Fibroblast of skin of abdomen (primary cell): ENCODE results near the gene ENTPD5. TPM values are rescaled to one million over a fixed set of nuclear protein-coding genes. Genes with fewer than 3 reads are reported as not detected.

Experiments
- DNase-seq: peaks from one replicate; pipeline ENCODE4 v3.0.0-alpha.2; 2013
- polyA plus RNA-seq, 2 experiments: library from polyadenylated mRNA; unstranded; fragments of 120-200 nt; gene quantifications; one replicate each; pipeline ENCODE4 v1.2.1, GENCODE V29; 2013; ENCODE audit not compliant: insufficient read length in 2 of 2

The ENTPD5 gene, protein sequence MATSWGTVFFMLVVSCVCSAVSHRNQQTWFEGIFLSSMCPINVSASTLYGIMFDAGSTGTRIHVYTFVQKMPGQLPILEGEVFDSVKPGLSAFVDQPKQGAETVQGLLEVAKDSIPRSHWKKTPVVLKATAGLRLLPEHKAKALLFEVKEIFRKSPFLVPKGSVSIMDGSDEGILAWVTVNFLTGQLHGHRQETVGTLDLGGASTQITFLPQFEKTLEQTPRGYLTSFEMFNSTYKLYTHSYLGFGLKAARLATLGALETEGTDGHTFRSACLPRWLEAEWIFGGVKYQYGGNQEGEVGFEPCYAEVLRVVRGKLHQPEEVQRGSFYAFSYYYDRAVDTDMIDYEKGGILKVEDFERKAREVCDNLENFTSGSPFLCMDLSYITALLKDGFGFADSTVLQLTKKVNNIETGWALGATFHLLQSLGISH
- polyA plus RNA-seq (2013, experiment 1 of 2; ENCODE audit: insufficient read length): 11.2 TPM
- 10.9 TPM for polyA plus RNA-seq (2013, experiment 2 of 2; ENCODE audit: insufficient read length)

DNA sequence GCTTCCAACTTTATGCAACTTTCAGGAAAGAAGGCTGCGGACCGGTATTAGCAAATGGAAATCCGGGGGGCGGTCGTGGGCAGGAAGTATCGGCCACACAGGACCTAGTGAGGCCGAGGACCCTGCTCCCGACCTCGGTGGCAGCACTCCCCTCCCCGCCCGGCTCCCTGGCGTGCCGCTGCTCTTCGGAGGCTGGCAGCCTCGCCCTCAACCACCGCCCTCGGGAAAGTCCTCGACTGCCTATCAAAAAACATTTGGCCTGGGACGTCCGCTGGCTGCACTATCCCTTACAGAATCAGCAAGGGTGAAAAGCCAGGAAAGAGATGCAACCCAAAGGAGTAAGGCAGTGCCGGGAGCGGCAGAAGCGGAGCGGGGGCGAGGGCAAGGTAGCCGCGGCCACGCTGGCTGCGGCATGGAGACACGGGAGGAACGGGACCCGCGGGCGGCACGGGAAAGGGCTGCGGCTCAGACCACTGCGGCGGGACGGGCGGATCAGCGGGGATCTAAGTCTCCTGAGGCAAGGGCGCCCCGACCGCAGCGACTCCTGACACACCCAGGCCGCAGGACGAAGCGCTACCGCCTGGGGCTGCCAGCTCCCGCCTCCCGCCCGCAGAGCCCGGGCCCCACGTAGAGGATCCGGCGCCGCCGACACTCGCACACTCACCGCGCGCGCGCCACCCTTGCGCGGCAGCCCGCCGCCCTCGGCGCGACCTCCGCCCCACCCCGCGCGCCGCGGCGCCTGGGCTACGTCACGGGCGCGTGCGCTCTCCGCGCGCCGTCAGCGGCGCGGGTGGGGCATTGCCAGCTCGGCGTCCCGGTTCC is at the start of gene ENTPD5, which contains the start of gene BBOF1:
TSS of gene ENTPD5 (minus strand) at position 703 of the 822 bp plus-strand sequence. CDS start 31,186 bp downstream, outside the sequence.
TSS of gene BBOF1 (plus strand) at position 764 of the 822 bp plus-strand sequence. CDS start 130 bp downstream, outside the sequence.
- DNase-seq: peak; percentile 89

DNA sequence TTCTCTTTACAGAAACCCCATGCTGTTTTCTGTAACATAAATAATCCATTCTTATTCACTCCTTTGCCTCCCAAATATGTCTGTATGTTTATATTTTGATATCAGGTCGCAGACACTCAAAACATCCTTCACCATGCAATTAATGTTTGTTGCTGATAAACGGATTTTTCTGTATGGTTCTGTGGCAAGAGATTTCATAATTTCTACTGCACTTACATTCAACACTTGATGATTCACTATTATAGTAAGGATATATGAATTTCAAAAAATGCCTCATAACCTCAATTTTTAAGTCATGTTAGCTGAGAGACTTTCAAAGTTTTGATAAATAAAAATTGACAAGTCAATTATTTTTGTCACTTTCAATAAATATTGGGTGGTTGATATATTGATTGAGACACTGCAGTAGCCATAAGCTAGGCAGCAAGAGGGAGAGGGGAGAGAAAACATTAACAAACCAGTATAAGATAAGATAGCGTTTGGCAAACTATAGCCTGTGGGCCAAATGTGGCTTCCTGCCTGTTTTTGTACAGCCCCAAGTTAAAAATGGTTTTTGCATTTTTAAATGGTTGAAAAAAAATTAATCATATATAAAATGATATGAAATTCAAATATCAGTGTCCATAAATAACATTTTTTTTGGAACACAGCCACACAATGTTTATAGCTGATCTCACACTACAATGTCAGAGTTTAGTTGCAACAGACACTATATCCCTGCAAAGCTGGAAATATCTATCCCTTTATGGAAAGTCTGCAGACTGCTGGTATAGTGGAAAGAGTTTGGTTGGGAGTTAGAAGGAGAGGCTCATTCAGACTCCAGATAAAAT is 46.9 kb upstream of the ENTPD5 start:
- DNase-seq: no peak

DNA sequence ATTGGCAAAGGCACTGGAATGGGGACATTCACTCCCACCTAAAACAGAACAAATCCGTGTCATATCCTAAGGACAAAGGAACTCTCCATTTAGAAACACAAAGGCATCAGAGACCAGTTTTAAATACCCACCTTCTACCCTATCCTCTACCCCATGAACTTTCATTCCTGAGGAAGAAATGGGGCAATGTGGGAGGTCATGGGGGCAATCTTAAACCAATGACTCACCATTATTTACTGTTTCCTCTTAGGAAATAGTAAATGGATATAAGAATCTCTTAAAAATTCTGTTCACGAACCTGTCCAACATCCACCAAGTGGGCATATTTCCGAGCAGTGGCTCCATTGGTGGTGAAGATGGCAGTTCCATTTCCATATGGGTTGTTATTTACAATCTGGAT is 45.8 kb upstream of the ENTPD5 start:
- no peak for DNase-seq

DNA sequence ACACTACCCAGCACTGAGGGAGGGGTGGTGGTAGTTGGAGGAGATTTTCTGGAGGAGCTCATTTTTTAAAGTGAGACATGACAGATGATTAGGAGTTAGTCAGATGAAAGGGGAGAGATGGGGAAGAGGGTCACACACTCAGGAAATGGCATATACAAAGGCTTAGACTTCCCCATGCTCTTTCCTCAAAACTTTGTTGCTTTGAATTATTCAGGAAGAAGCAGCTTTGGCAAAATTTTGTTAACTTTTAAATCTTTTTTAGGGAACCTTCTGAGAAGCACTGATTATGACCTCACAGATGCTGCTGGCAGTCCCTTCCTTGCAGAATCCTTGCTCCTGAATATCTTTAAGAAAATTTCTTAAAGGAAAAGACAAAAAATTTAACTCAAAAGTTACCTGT is 45.3 kb upstream of the ENTPD5 start:
- no peak for DNase-seq

DNA sequence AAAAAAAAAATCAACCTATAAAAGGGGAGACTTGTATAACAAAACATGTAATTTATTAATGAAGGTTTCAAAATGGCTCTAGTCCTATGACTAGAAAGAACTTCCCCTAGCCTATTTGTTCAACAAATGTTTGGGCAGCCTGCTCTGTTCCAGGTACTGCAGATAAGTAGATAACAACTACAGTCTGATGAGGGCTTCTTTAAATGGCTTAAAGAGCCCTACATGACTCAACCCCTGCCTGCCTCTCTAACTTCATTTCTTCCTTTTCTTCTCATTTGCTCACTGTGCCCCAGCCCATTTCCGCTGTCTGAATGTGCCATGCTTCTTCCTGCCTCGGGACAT is 43.7 kb upstream of the ENTPD5 start:
- DNase-seq: no peak

DNA sequence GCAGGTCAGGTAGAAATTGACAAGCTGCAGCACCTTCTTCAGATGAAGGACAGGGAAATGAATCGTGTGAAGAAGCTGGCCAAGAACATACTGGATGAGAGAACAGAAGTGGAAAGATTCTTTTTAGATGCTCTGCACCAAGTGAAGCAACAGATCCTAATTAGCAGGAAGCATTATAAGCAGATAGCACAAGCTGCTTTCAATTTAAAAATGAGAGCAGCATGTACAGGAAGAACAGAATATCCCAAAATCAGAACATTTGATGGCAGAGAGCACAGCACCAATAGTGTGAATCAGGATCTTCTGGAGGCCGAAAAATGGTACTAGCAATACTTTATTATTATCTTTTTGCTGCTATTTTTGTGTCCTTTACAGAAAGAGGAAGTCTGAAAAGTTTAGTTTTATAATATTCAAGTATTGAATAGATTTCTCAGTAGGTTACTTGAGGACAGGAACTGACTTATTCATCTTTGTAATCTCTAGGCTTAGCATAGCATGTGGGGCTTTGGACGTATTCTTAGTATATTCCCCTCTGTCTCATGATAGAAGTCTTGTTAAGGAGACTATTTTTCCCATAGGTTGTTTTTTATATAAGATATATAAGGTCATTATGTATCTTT is 30.9 kb upstream of the ENTPD5 start:
- DNase-seq: no peak

DNA sequence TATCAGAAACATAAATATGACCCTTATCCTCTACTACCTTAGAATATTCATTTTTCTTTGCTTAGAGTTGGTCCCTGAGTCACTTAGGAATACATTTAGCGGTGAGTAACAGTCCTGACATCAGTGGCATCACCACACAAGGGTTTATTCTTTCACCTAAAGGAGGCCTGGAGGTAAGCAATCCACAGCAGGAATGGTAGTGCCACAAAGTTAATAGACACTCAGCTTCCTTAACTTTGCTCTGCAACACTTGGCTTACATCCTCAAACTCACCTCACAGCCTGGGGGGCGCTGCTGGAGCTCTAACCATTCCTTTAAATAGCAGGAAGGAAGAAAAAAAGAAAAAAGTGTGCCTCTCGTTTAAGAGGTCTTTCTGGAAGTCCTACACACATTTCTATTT is 29.2 kb upstream of the ENTPD5 start:
- no peak for DNase-seq

DNA sequence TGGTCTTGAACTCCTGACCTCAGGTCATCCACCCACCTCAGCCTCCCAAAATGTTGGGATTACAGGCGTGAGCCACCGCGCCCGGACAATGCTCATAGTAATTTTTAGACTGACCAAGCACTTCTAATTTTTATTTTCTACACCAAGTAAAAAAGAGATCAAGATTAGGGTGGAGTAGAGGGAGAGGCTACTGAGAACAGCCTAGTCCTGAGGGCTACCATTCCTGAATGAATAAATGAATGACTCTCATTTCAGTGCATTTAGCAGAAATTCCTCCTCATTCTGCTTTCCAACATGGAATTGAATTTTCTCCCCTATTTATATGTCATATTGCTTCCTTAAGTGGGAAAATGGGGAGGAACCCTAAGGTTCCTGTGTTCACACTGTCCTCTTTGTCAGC is 26.4 kb upstream of the ENTPD5 start:
- no peak for DNase-seq

DNA sequence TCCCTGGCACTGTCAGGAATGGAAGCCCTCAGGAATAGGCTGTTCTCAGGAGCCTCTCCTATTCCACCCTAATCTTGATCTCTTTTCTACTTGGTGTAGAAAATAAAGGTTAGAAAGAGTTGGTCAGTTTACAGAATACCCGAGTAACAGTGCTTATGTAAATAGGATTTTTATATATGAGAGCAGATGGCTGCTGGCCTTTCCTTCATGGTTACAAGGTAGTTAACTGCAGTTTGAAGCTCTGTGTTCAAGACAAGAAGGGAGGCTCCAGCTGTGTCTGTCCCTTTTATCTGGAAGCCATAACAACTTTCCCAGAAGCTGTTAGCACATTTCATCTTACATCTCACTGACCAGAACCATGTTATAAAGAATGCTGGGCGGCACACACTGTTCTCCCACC is 23.2 kb upstream of the ENTPD5 start:
- DNase-seq: no peak

DNA sequence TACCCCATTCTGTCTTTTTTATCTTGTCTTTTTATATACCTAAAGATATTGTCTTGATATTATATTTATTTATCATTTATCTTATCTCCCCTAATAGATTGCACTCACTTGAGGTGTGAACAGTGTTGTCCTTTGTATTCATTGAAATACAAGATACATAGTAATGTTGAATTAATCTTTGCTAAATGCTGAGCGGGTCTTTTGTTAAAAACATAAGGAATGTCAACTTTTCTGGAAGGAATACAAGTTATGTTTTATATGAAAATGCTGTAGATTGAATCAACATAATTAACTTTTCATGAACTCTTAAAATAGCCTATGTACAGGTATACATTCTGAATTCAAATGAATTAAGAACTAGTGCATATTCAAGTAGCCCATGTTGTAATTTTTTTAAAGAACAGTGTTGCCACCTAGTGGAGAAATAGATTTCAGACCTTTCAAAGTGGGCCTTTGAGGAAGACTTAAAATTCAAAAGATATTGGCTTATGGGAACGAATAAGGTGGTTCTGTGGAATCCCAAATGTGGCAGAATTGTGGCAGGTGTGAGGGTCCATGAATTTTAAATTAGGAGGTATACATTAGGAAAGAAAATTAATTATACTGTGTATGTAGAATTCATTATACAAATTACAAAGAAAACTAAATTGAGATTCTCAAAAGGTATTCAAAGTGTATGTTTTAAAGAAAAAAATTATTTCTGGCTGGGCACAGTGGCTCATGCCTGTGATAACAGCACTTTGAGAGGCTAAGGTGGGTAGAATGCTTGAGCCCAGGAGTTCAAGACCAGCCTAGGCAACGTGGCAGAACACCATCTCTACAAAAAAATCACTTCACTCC is 19.2 kb upstream of the ENTPD5 start:
- DNase-seq: peak; percentile 49

DNA sequence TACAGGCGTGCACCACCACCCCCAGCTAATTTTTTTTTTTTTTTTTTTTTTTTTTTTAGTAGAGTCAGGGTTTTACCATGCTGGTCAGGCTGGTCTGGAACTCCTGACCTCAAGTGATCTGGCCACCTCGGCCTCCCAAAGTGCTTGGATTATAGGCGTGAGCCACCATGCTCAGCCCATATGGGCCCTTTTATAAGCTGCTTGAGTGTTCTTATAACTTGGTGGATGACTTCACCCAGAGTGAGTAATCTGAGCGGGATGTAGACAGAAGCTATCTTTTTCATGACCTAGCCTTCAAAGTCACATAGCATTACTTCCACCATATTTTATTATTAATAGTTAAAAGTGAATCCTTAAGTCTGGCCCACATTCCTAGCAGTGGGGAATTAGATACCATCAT is 16.5 kb upstream of the ENTPD5 start:
- peak; percentile 48 for DNase-seq

DNA sequence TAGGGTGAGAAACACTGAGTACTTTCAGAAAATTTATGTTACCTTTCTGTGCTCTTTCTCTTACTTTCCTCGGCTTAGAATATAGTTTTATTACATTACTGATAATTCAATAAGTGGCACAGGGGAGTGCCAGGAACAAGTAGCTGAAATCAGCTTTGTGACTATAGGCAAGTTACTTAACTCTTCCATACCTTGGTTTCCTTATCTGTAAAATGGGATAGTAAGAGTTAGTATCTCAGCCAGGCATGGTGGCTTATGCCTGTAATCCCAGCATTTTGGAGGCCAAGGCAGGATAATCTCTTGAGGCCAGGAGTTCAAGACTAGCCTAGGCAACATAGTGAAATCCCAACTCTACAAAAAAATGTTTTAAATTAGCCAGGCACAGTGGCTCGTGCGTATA is 15.5 kb upstream of the ENTPD5 start:
- no peak for DNase-seq

DNA sequence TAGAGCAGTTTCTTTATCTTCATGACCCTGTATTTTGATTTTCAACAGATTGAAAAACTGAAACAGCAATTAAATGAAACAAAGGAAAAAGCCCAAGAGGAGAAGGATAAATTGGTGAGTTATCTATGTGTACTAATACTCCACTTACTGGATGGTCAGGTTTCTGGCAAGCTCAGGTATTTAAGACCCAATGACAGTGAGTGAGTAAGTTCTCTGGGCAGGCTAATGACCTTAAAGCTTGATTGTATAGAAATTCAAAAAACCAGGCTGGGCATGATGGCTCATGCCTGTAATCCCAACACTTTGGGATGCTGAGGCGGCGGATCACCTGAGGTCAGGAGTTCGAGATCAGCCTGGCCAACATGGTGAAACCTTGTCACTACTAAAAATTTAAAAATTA is 10.0 kb upstream of the ENTPD5 start:
- no peak for DNase-seq

DNA sequence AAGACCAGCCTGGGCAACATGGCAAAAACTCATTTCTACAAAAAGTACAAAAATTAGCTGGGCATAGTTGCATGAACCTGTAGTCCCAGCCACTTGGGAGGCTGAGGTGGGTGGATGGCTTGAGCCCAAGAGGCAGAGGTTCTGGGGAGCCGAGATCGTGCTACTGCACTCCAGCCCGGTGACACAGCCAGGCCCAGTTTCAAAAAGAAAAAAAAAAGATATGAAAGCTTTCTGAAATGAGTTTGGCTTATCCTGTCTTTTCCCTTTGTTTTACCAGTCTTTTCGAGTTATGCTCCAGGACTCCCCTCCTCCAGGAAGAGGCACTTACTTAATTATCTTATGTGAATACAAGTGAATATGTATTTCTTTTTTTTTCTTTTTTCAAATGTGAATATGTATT is 3.3 kb upstream of the ENTPD5 start:
- no peak for DNase-seq

DNA sequence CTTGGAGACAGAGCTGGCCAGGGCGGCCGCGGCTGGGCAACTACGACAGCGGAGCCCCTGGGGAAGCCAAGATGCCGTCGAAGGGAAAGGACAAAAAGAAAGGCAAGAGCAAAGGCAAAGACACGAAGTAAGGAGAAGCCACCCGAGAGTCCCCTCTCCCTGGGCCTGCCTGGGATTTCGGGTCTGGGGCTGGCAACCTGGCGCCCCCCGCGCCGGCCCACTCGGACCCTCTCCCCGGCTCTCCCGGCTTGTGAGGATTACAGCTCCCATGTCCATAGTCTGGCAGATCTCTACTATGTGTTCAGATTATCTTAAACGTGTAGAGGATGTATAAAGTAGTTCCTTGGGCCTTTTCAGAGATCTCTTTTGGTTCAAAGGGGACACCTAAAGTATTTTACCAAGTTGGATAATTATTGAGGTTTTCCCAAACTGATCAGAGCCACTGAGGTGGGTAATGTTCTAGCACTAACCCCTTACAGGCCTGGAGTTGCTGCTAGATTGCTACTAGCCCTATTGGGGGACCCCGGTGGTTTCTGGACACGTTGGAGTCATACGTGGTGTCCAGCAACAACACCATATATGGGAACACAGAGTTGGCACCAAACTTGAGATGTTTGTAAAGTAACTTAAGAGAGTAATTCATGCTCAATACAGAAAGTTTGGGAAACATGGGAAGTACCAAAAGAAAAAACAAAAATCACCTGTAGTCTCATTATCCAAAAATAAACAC is 485 bp upstream of the ENTPD5 start:
- peak; percentile 46 for DNase-seq

DNA sequence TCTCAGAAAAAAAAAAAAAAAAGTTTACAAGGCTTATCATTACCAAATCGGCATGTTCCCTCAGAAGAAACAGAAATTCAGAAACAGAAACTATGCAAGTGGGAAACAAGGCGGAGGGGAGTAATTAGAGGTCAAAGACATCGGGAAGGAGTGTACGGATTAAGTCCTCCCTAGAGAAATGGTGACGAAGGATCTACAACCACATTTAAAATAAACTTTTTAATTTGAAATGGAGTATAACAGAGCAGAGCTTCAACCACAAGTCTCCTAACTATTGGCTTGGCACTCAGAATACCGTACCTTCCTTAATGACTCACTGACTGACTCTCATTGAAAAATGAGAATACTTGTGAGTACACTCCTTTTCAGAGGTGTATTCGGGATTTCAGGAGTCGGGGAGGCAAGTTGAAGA is 908 bp downstream of the ENTPD5 start:
- peak; percentile 64 for DNase-seq

DNA sequence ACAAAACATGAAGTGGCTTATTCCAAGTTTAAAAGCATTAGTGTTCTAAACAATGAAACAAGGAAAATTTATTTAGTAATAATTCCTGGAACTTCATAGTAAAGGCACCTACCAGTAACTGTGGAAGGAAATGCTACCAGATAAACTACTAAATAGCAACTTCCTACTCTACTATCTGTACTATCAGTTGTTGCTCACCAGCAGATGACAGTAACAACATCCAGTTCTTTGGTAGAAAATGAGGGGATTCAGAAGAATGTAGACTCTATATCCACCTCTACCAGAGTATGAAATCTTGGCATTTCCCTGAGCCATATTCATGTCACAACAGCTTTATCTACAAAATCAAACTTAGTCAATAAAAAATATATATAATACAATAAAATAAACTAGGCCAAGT is 3.1 kb downstream of the ENTPD5 start:
- DNase-seq: no peak

DNA sequence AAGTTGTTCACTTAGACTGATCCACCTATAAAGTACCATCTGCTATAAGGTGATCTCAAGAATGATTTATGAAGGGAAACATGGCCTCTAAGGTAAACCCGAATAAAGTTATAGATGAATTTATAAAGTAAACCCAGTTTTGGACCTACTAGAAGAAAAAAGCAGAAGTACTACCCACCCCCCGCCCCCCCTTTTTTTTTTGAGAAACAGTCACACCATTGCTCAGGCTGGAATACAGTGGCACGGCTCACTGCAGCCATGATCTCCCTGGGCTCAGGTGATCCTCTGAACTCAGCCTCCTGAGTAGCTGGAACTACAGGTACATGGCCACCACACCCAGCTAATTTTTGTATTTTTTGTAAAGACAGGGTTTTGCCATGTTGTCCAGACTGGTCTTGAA is 3.9 kb downstream of the ENTPD5 start:
- no peak for DNase-seq

DNA sequence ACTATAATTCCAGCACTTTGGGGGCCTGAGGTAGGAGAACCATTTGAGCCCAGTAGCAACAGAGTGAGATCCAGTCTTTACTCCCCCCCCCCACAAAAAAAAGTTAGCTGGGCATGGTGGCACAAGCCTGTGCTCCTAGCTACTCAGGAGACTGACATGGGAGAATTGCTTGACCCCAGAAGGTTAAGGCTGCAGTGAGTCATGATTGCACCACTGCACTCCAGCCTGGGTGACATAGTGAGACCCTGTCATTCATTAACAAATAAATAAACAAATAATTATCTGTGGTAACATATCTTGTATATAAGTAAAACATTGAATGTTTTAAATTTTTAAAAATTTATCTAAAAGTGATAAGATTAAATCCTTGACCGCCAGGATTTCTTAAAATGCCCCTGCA is 4.8 kb downstream of the ENTPD5 start:
- DNase-seq: no peak

DNA sequence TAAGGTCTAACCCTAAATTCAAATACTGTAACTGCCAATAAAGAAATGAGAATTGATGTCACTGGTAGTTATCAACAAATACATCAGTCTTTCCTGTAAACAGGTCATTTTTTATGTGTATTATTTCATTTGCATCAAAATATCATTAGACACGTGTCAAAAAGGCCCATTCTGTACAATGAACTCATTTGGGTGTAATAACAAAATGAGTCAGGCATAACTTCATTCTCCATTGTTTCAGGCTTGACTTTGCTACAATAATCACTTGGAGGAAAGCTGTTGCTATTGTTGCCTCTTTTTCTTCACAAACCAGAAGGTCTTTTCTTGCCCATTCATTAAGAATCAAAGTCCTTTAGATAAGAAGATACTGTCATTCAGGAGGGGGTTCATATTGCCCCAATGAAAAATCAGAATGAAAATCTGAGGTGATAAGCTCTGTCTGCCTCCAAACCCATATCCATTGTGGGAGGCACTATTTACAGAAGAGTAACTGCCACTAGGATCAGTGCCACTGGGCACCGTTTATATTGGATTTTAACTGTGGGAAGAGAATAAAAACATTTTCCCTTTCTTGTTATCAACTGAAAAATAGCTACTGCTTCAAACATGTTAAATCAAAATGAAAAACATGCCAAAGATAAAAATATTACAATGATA is 10.1 kb downstream of the ENTPD5 start:
- DNase-seq: no peak
